Sigmoid colon (tissue), 7 donors: ENCODE measurements around the gene DGKH. TPM values are rescaled to one million over a fixed set of nuclear protein-coding genes. Genes with fewer than 3 reads are reported as not detected.
"Not testable (repeated sequence)": the region's sequence is repeated elsewhere in the genome, so short reads cannot be mapped to it uniquely, and the experiment has no call there.

Source experiments
- DNase-seq: peaks from one replicate; pipeline ENCODE4 v3.0.0-alpha.2; 2019
- H3K27ac ChIP-seq, 4 donors: fragments of 200-600 bp; sonication (generic); one replicate each; pipeline ENCODE4 v1.5.1; 2016 to 2019; ENCODE audit warnings: mild to moderate bottlenecking in 1 of 4
- H3K27me3 ChIP-seq, 3 donors: fragments of 200-600 bp; sonication (generic); one replicate each; pipeline ENCODE4 v1.5.1; 2019; ENCODE audit warnings: mild to moderate bottlenecking in 1 of 3
- H3K36me3 ChIP-seq, 4 donors: fragments of 200-600 bp; sonication (generic); one replicate each; pipeline ENCODE4 v1.5.1; 2016 to 2019
- H3K4me1 ChIP-seq, 4 donors: fragments of 200-600 bp; sonication (generic); one replicate each; pipeline ENCODE4 v1.5.1; 2017 to 2019
- H3K4me3 ChIP-seq, 4 donors: fragments of 200-600 bp; sonication (generic); one replicate each; pipeline ENCODE4 v1.5.1; 2017 to 2019; ENCODE audit warnings: mild to moderate bottlenecking in 2 of 4, moderate library complexity in 1 of 4
- H3K9me3 ChIP-seq, 4 donors: fragments of 200-600 bp in 3 of 4; sonication (generic) in 3 of 4; one replicate each; pipeline versions ENCODE4 v1.5.1 to v1.6.1; 2013 to 2019
- CTCF ChIP-seq, 4 experiments: fragments of 450-650 bp in 3 of 4; fragments of 200-600 bp in 1 of 4; IDR thresholded peaks; one replicate each; pipeline ENCODE4 v1.5.1; 2016 to 2019; ENCODE audit warnings: antibody characterized with exemption in 4 of 4, mild to moderate bottlenecking in 3 of 4, moderate library complexity in 2 of 4
- EP300 ChIP-seq, 4 donors: sonication (generic); formaldehyde crosslinking; IDR thresholded peaks; one replicate each; pipeline ENCODE4 v1.6.1; 2017; ENCODE audit warnings: antibody characterized with exemption in 4 of 4
- POLR2A ChIP-seq, 2 donors: fragments of 450-650 bp; IDR thresholded peaks; one replicate each; pipeline ENCODE4 v1.6.1; 2016; ENCODE audit warnings: antibody characterized with exemption in 2 of 2, mild to moderate bottlenecking in 2 of 2, moderate library complexity in 2 of 2
- POLR2AphosphoS5 ChIP-seq, 4 donors: sonication (generic); formaldehyde crosslinking; IDR thresholded peaks; one replicate each; pipeline ENCODE4 v1.6.1; 2017; ENCODE audit warnings: antibody characterized with exemption in 4 of 4
- WGBS, 2 donors: extraction: QIAGEN DNeasy Blood & Tissue Kit; methylation state at CpG; one replicate each; pipeline ENCODE4 v1.1.7; 2013; 5-methylcytosine and 5-hydroxymethylcytosine counted together
- intact Hi-C: fragments of 100-400 bp; cut with DNase I; formaldehyde crosslinking; loops from one replicate; pipeline ENCODE4 v1.15.1; 2023
- polyA plus RNA-seq, 3 donors: library from polyadenylated mRNA; stranded (reverse); fragments of 200-250 nt; gene quantifications; one replicate each; pipeline ENCODE4 v1.2.3, GENCODE V29; 2013
- total RNA-seq, 4 donors: library from RNA; depleted of rRNA; stranded (reverse); fragments of >200 nt; gene quantifications; one replicate each; pipeline ENCODE4 v1.1.0, GENCODE V29; 2016
- donor health status: healthy with polysubstance abuse.
- donor health status: Bipolar disorder and iron deficiency.
- donor health status: healthy.

The DGKH gene
- total and polyA plus RNA-seq, 7 donors, result 1.2 to 23.3 (median 13.9) TPM

DNA sequence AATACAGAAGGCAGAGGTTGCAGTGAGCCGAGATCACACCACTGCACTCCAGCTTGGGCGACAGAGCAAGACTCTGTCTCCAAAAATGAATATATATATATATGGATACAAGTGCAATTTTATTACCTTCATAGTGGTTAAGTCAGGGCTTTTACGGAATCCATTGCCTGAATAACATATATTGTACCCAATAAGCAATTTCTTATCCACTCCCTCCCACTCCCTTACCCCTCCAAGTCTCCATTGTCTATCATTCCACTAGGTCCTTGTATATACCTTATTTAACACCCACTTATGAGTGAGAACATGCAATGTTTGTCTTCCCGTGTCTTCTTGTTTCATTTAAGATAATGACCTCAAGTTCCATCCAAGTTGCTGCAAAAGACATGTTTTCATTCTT, 175.2 kb downstream of the DGKH start:
- 98% methylated on average over 4 of the region's 4 CpGs for WGBS, 2 donors
- H3K4me3 ChIP-seq, result no peak overlapping the region
- no peak for DNase-seq
- no peaks in the 10 kb centered on the region for H3K9me3 ChIP-seq
- no peak overlapping the region for H3K27ac ChIP-seq
- intact Hi-C loops, result no loop called here
- peaks cover 0 to 56% (median 5%) of the 10 kb centered on the region in 4 donors for H3K36me3 ChIP-seq
- no peaks in the 10 kb centered on the region for H3K4me1 ChIP-seq
- no peaks in the 10 kb centered on the region for H3K27me3 ChIP-seq
- TF ChIP-seq POLR2A (IDR thresholded peaks at IDR 0.05) (no peak), CTCF (IDR thresholded peaks at IDR 0.05) (no peak), POLR2AphosphoS5 (IDR thresholded peaks at IDR 0.05) (no peak), EP300 (IDR thresholded peaks at IDR 0.05) (no peak)

DNA sequence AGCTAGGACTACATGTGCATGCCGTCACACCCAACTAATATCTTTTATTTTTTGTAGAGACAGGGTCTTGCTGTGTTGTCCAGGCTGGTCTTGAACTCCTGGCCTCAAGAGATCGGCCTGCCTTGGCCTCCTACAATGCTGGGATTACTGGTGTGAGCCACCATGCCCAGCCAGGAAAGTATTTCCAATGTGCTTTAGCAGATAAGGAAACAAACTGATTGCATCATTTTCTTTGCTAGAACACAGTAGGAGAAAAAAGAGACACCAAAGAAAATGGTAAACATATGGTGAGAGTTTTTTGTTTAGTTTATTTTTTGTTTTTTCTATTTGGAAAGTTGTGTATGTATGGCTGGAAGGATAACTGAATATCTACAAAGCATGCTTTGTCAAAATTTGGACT, 176.6 kb downstream of the DGKH start:
- Histone ChIP-seq H3K27me3 (no peaks in the 10 kb centered on the region), H3K27ac (no peak overlapping the region), H3K9me3 (no peaks in the 10 kb centered on the region), H3K4me1 (no peaks in the 10 kb centered on the region), H3K36me3 (peaks cover 0 to 57% (median 2%) of the 10 kb centered on the region in 4 donors), H3K4me3 (no peak overlapping the region)
- DNase-seq, result no peak
- 96 to 97% methylated on average over 2 of the region's 2 CpGs for WGBS, 2 donors
- intact Hi-C loops, result no loop called here
- TF ChIP-seq POLR2AphosphoS5 (IDR thresholded peaks at IDR 0.05) (no peak), CTCF (IDR thresholded peaks at IDR 0.05) (no peak), EP300 (IDR thresholded peaks at IDR 0.05) (no peak), POLR2A (IDR thresholded peaks at IDR 0.05) (no peak)

DNA sequence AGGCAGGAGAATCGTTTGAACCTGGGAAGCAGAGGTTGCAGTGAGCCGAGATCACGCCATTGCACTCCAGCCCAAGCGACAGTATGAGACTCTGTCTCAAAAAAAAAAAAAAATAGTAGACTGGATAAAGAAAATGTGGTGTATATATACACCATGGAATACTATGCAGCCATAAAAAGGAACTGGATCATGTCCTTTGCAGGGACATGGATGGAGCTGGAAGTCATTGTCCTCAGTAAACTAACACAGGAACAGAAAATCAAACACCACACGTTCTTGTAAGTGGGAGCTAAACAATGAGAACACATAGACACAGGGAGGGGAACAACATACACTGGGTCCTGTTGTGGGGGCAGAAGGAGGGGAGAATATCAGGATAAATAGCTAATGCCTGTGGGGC, 178.3 kb downstream of the DGKH start:
- 96 to 97% methylated on average over 5 of the region's 5 CpGs for WGBS, 2 donors
- intact Hi-C loops, H3K4me3 ChIP-seq, DNase-seq, H3K9me3 ChIP-seq, H3K27me3 ChIP-seq, H3K27ac ChIP-seq, H3K4me1 ChIP-seq: not testable (repeated sequence)
- peaks cover 0 to 45% (median 4%) of the 10 kb centered on the region in 4 donors for H3K36me3 ChIP-seq

DNA sequence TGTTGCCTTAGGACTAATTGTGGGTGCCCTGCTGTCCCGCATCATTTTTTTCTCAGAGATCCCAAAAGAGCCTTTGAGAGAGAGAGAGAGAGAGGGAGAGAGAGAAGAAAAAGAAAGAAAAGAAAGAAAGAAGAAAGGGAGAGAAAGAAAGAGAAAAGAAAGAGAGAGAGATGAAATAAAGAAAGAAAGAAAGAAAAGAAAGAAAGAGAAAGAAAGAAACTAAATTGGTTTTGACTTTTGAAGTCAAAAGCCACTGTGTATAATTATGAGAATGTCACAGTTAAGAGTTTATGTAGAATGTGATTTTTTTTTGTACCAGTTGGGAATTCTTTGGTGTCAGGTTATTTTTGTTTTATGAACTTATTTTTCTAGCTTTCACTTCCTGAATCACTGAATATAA, 180.1 kb downstream of the DGKH start:
- WGBS, 2 donors, result 94 to 95% methylated on average over 1 of the region's 1 CpG

GRCh38 chr13:42229287-42229686, 180.8 kb downstream of the DGKH start:
- no peaks in the 10 kb centered on the region for H3K4me1 ChIP-seq
- peaks cover 0 to 34% (median 2%) of the 10 kb centered on the region in 4 donors for H3K36me3 ChIP-seq
- H3K27ac ChIP-seq, result no peak overlapping the region
- no peaks in the 10 kb centered on the region for H3K9me3 ChIP-seq
- DNase-seq, result no peak
- intact Hi-C loops, result no loop called here
- no peaks in the 10 kb centered on the region for H3K27me3 ChIP-seq
- WGBS, 2 donors, result 78 to 86% methylated on average over 3 of the region's 3 CpGs
- no peak for TF ChIP-seq POLR2AphosphoS5 (IDR thresholded peaks at IDR 0.05)
- TF ChIP-seq EP300 (IDR thresholded peaks at IDR 0.05), result no peak
- no peak for TF ChIP-seq CTCF (IDR thresholded peaks at IDR 0.05)
- no peak for TF ChIP-seq POLR2A (IDR thresholded peaks at IDR 0.05)
- H3K4me3 ChIP-seq, result no peak overlapping the region

More for the DNA sequence above, 180.1 kb downstream of the DGKH start:
- no peak overlapping the region for H3K4me3 ChIP-seq
- no peak for DNase-seq
- H3K27me3 ChIP-seq, result no peaks in the 10 kb centered on the region
- intact Hi-C loops, result no loop called here
- TF ChIP-seq CTCF (IDR thresholded peaks at IDR 0.05) (no peak), EP300 (IDR thresholded peaks at IDR 0.05) (no peak), POLR2AphosphoS5 (IDR thresholded peaks at IDR 0.05) (no peak), POLR2A (IDR thresholded peaks at IDR 0.05) (no peak)
- no peak overlapping the region for H3K27ac ChIP-seq
- peaks cover 0 to 42% (median 4%) of the 10 kb centered on the region in 4 donors for H3K36me3 ChIP-seq
- H3K9me3 ChIP-seq, result no peaks in the 10 kb centered on the region
- no peaks in the 10 kb centered on the region for H3K4me1 ChIP-seq
